HCT116 (cell line): Measurements from ENCODE around the gene RTN4IP1. TPM values are rescaled to one million over a fixed set of nuclear protein-coding genes. Genes with fewer than 3 reads are reported as not detected.

Source experiments
- ATAC-seq: fragments of 200-7000 bp; cut with Tn5 transposase; 2 replicates; pipeline ENCODE4 v1.9.1; 2020; ENCODE audit warnings: mild to moderate bottlenecking, moderate library complexity
- BruUV-seq: library from RNA; stranded (reverse); fragments of 400-500 nt; replicated peaks from 2 replicates; lab custom pipeline; 2021; lab: Mats Ljungman, UMichigan
- CTCF ChIA-PET: fragments of 300-600 bp; sonication (Branson Sonifier 250); formaldehyde crosslinking; loops from one replicate; lab custom pipeline; 2021; ENCODE audit warnings: antibody characterized with exemption; lab: Charles Lee
- POLR2A ChIA-PET: fragments of 300-600, 350-600 bp; sonication (Branson Sonifier 250); formaldehyde crosslinking; loops from one replicate; lab custom pipeline; 2021; ENCODE audit warnings: antibody characterized with exemption; lab: Charles Lee
- RAD21 ChIA-PET, 2 experiments: fragments of 300-600 bp; sonication (Branson Sonifier 250); formaldehyde crosslinking; loops; one replicate each; lab custom pipeline; 2023; ENCODE audit warnings: low total read pairs in 2 of 2; ENCODE audit not compliant: uncharacterized antibody in 2 of 2, unreplicated experiment in 2 of 2, low non-redundant PET in 1 of 2; lab: Charles Lee
- DNase-seq: peaks from one replicate; pipeline ENCODE4 v3.0.0-alpha.2; 2010; ENCODE audit warnings: low read depth, low spot score
- H2AFZ ChIP-seq: fragments of 200-600 bp; shearing (Covaris generic), sonication (generic); 2 replicates; pipeline ENCODE4 v1.6.1; 2017; ENCODE audit warnings: low read depth, mixed run types, mixed read lengths, antibody characterized with exemption, low read length; ENCODE audit not compliant: poor library complexity, severe bottlenecking
- H3K27ac ChIP-seq: 2 replicates; pipeline ENCODE4 v1.5.1; 2012; ENCODE audit warnings: low read depth, low read length
- H3K27me3 ChIP-seq: fragments of 200-600 bp; sonication (generic); 2 replicates; pipeline ENCODE4 v1.6.1; 2016; ENCODE audit warnings: mixed run types, low read length, mixed read lengths; ENCODE audit not compliant: insufficient read depth
- H3K36me3 ChIP-seq, 2 experiments: fragments of 200-500 bp in 1 of 2; fragments of 200-600 bp in 1 of 2; sonication (Bioruptor generic) in 1 of 2; sonication (generic) in 1 of 2; 2 replicates each; pipeline versions ENCODE4 v1.5.1 to v1.6.1; 2014 to 2016; ENCODE audit warnings: low read length in 2 of 2, inconsistent platforms in 1 of 2, mixed read lengths in 1 of 2, mixed run types in 1 of 2; ENCODE audit not compliant: insufficient read depth in 2 of 2, control insufficient read depth in 1 of 2
- H3K4me1 ChIP-seq, 2 experiments: fragments of 200-600 bp in 1 of 2; sonication (generic) in 1 of 2; 2 replicates each; pipeline versions ENCODE4 v1.5.1 to v1.6.1; 2012 to 2017; ENCODE audit warnings: low read length in 2 of 2, inconsistent platforms in 1 of 2, mild to moderate bottlenecking in 1 of 2, mixed read lengths in 1 of 2, mixed run types in 1 of 2, moderate library complexity in 1 of 2; ENCODE audit not compliant: insufficient read depth in 2 of 2, control insufficient read depth in 1 of 2
- H3K4me2 ChIP-seq: fragments of 200-600 bp; sonication (generic); 2 replicates; pipeline ENCODE4 v1.6.1; 2017; ENCODE audit warnings: mixed run types, low read length, mixed read lengths
- H3K4me3 ChIP-seq, 2 experiments: fragments of 200-600 bp in 1 of 2; sonication (generic) in 1 of 2; replicated peaks in 1 of 2; 2 replicates each; pipeline ENCODE4 v1.5.1; 2011 to 2016; ENCODE audit warnings: low read length in 2 of 2, control low read depth in 1 of 2, low read depth in 1 of 2, mild to moderate bottlenecking in 1 of 2, mixed read lengths in 1 of 2, mixed run types in 1 of 2
- H3K79me2 ChIP-seq: fragments of 200-600 bp; sonication (generic); 2 replicates; pipeline ENCODE4 v1.6.1; 2017; ENCODE audit warnings: mild to moderate bottlenecking, mixed run types, low read length, moderate library complexity, mixed read lengths; ENCODE audit not compliant: insufficient read depth
- H3K9ac ChIP-seq: fragments of 200-600 bp; sonication (generic); 2 replicates; pipeline ENCODE4 v1.6.1; 2016; ENCODE audit warnings: low read length, mixed read lengths
- H3K9me2 ChIP-seq: fragments of 200-600 bp; sonication (generic), shearing (Covaris generic); 2 replicates; pipeline ENCODE4 v1.6.1; 2017; ENCODE audit warnings: mixed run types, mild to moderate bottlenecking, moderate library complexity; ENCODE audit not compliant: insufficient read depth
- H3K9me3 ChIP-seq, 2 experiments: fragments of 200-500 bp in 1 of 2; fragments of 200-600 bp in 1 of 2; sonication (Bioruptor generic) in 1 of 2; sonication (generic) in 1 of 2; 2 replicates each; pipeline ENCODE4 v1.6.1; 2014 to 2017; ENCODE audit warnings: low read length in 2 of 2, mixed read lengths in 2 of 2, inconsistent platforms in 1 of 2, low read depth in 1 of 2, mild to moderate bottlenecking in 1 of 2, mixed run types in 1 of 2, moderate library complexity in 1 of 2; ENCODE audit not compliant: control insufficient read depth in 1 of 2, insufficient read depth in 1 of 2
- H4K20me1 ChIP-seq: fragments of 200-600 bp; sonication (generic), shearing (Covaris generic); 2 replicates; pipeline ENCODE4 v1.6.1; 2017; ENCODE audit warnings: mixed run types, mild to moderate bottlenecking, moderate library complexity; ENCODE audit not compliant: insufficient read depth
- ATF3 ChIP-seq: IDR thresholded peaks from 2 replicates; pipeline ENCODE4 v1.6.1; 2012
- ELF1 ChIP-seq: IDR thresholded peaks from 2 replicates; pipeline ENCODE4 v1.6.1; 2012; ENCODE audit warnings: low read depth, borderline replicate concordance
- FOSL1 ChIP-seq: IDR thresholded peaks from 2 replicates; pipeline ENCODE4 v1.6.1; 2012; ENCODE audit warnings: low read depth
- MAX ChIP-seq: IDR thresholded peaks from 2 replicates; pipeline ENCODE4 v1.6.1; 2012
- POLR2A ChIP-seq: IDR thresholded peaks from 2 replicates; pipeline ENCODE4 v1.7.0; 2011; ENCODE audit warnings: borderline replicate concordance; ENCODE audit not compliant: insufficient read depth, insufficient read length; ENCODE audit errors: extremely low read depth
- RAD21 ChIP-seq: IDR thresholded peaks from 2 replicates; pipeline ENCODE4 v1.6.1; 2012; ENCODE audit warnings: low read depth, mild to moderate bottlenecking
- REST ChIP-seq: IDR thresholded peaks from 2 replicates; pipeline ENCODE4 v1.6.1; 2012; ENCODE audit warnings: low read depth
- SIN3A ChIP-seq: IDR thresholded peaks from 2 replicates; pipeline ENCODE4 v1.6.1; 2012; ENCODE audit warnings: low read depth
- TCF7L2 ChIP-seq: IDR thresholded peaks from 2 replicates; pipeline ENCODE4 v1.7.0; 2011; ENCODE audit warnings: borderline replicate concordance, inconsistent platforms; ENCODE audit not compliant: insufficient read depth, insufficient read length; ENCODE audit errors: extremely low read depth
- ZBTB33 ChIP-seq: IDR thresholded peaks from 2 replicates; pipeline ENCODE4 v1.6.1; 2011; ENCODE audit warnings: mild to moderate bottlenecking, low read length, moderate library complexity; ENCODE audit not compliant: insufficient replicate concordance; ENCODE audit errors: extremely low read depth
- ZFX ChIP-seq: fragments of 450-650 bp; IDR thresholded peaks from 2 replicates; pipeline ENCODE4 v1.6.1; 2017
- ZNF274 ChIP-seq: fragments of 200-500 bp; sonication (Bioruptor generic); IDR thresholded peaks from 2 replicates; pipeline ENCODE4 v1.6.1; 2014; ENCODE audit warnings: mild to moderate bottlenecking, low read depth, low read length, inconsistent platforms
- intact Hi-C: fragments of 100-400 bp; cut with micrococcal nuclease; formaldehyde crosslinking; loops from 2 replicates; pipeline ENCODE4 v1.10.0; 2022
- total RNA-seq: library from RNA; stranded (reverse); gene quantifications from one replicate; pipeline ENCODE4 v1.2.1, GENCODE V29; 2021; ENCODE audit not compliant: unreplicated experiment

The RTN4IP1 gene
- total RNA-seq, 1 experiment from 2014 or later: 9.1 TPM

GRCh38 chr6:106581468-106581867 is 47.8 kb downstream of the RTN4IP1 start:
- ChIA-PET POLR2A (no interaction called here), CTCF (no interaction called here), RAD21 (no interaction called here)
- Histone ChIP-seq H3K9me3 (no peaks in the 10 kb centered on the region), H3K4me3 (no peak overlapping the region), H3K27me3 (no peaks in the 10 kb centered on the region), H3K9me2 (no peaks in the 10 kb centered on the region), H2AFZ (no peak overlapping the region), H4K20me1 (no peaks in the 10 kb centered on the region), H3K4me1 (no peaks in the 10 kb centered on the region), H3K36me3 (no peaks in the 10 kb centered on the region; a peak in 1 of 4 replicates), H3K79me2 (no peaks in the 10 kb centered on the region), H3K27ac (no peak overlapping the region), H3K4me2 (no peak overlapping the region), H3K9ac (no peak overlapping the region)
- intact Hi-C loops: no loop called here
- DNase-seq (no peak), ATAC-seq (no peak)
- no TSS peak for BruUV-seq
- TF ChIP-seq REST (no peak), ZBTB33 (no peak), TCF7L2 (no peak), ZNF274 (no peak), ATF3 (no peak), ELF1 (no peak), ZFX (no peak), POLR2A (no peak), MAX (no peak), FOSL1 (no peak), SIN3A (no peak), RAD21 (no peak)
